ENCODE results near the gene SKAP1.

- TF ChIP-seq, protein P1, sequence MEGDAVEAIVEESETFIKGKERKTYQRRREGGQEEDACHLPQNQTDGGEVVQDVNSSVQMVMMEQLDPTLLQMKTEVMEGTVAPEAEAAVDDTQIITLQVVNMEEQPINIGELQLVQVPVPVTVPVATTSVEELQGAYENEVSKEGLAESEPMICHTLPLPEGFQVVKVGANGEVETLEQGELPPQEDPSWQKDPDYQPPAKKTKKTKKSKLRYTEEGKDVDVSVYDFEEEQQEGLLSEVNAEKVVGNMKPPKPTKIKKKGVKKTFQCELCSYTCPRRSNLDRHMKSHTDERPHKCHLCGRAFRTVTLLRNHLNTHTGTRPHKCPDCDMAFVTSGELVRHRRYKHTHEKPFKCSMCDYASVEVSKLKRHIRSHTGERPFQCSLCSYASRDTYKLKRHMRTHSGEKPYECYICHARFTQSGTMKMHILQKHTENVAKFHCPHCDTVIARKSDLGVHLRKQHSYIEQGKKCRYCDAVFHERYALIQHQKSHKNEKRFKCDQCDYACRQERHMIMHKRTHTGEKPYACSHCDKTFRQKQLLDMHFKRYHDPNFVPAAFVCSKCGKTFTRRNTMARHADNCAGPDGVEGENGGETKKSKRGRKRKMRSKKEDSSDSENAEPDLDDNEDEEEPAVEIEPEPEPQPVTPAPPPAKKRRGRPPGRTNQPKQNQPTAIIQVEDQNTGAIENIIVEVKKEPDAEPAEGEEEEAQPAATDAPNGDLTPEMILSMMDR (IDR thresholded peaks at IDR 0.05 in 8 of 11, conservative IDR thresholded peaks at IDR 0.05 in 3 of 11) = no peak
- TF ChIP-seq POLR2A (IDR thresholded peaks at IDR 0.05) = no peak
Observed at GRCh38 chr17:48160177-48161081, 269.6 kb downstream of the SKAP1 start.
